T-helper 1 cell (primary cell): ENCODE measurements around the gene PDPN.
"Not testable (repeated sequence)": the region's sequence is repeated elsewhere in the genome, so short reads cannot be mapped to it uniquely, and the experiment has no call there.

Experiments
- DNase-seq, 5 donors: peaks; one replicate each; pipeline ENCODE4 v3.0.0-alpha.2; 2012 to 2020
- total RNA-seq, 4 donors: gene quantifications; one replicate each; lab custom pipeline; 2026; lab: John Stamatoyannopoulos, UW

Gene PDPN
- total RNA-seq: 0 reads per million in 4 donors

GRCh38 chr1:13583595-13583965 lies at the start of gene PDPN:
PDPN (plus strand) TSS chr1:13583832; CDS start chr1:13584034, 202 bp downstream.
- no peak for DNase-seq

- no peak for DNase-seq
Measured at GRCh38 chr1:13535227-13535626, 48.4 kb upstream of the PDPN start.

- no peak for DNase-seq
Measured at GRCh38 chr1:13536571-13536970, 47.1 kb upstream of the PDPN start.

- no peak for DNase-seq
Measured at GRCh38 chr1:13538832-13539231, 44.8 kb upstream of the PDPN start.

- no peak for DNase-seq
Measured at GRCh38 chr1:13539683-13540082, 43.9 kb upstream of the PDPN start.

GRCh38 chr1:13540866-13541265 lies 42.8 kb upstream of the PDPN start:
- DNase-seq: no peak

- DNase-seq: no peak
Measured at GRCh38 chr1:13541435-13542215, 42.0 kb upstream of the PDPN start.

GRCh38 chr1:13543451-13544220 lies 40.0 kb upstream of the PDPN start:
- no peak for DNase-seq

GRCh38 chr1:13544221-13544556 lies 39.4 kb upstream of the PDPN start:
- no peak for DNase-seq

GRCh38 chr1:13546791-13547190 lies 36.8 kb upstream of the PDPN start:
- no peak for DNase-seq

GRCh38 chr1:13548281-13548680 lies 35.4 kb upstream of the PDPN start:
- no peak for DNase-seq

GRCh38 chr1:13549021-13549420 lies 34.6 kb upstream of the PDPN start:
- no peak for DNase-seq

- DNase-seq: no peak
Measured at GRCh38 chr1:13549521-13549920, 34.1 kb upstream of the PDPN start.

GRCh38 chr1:13550663-13551062 lies 33.0 kb upstream of the PDPN start:
- DNase-seq: no peak

- no peak for DNase-seq
Measured at GRCh38 chr1:13554798-13555197, 28.8 kb upstream of the PDPN start.

- no peak for DNase-seq
Measured at GRCh38 chr1:13556224-13556764, 27.3 kb upstream of the PDPN start.

GRCh38 chr1:13560541-13560940 lies 23.1 kb upstream of the PDPN start:
- no peak for DNase-seq

GRCh38 chr1:13562981-13563380 lies 20.7 kb upstream of the PDPN start:
- DNase-seq: not testable (repeated sequence)

GRCh38 chr1:13564073-13564472 lies 19.6 kb upstream of the PDPN start:
- DNase-seq: no peak

GRCh38 chr1:13570435-13570834 lies 13.2 kb upstream of the PDPN start:
- not testable (repeated sequence) for DNase-seq

- DNase-seq: no peak
Measured at GRCh38 chr1:13570924-13571323, 12.7 kb upstream of the PDPN start.

GRCh38 chr1:13573586-13573985 lies 10.0 kb upstream of the PDPN start:
- no peak for DNase-seq

- DNase-seq: no peak
Measured at GRCh38 chr1:13576926-13577325, 6.7 kb upstream of the PDPN start.

GRCh38 chr1:13577846-13578245 lies 5.8 kb upstream of the PDPN start:
- DNase-seq: no peak
